ENCODE data around the gene STXBP5.

The STXBP5 gene

GRCh38 chr6:147437615-147438014, 233.4 kb downstream of the STXBP5 start:
- in situ Hi-C loops (cut with MboI; ENCODE audit: low pct_unique_long_range_greater_than_20kb, low sequenced_read_pairs, unreplicated experiment), result no loop called here
- no peak for DNase-seq (ENCODE audit: low spot score)
- no peak for TF ChIP-seq CTCF (IDR thresholded peaks at IDR 0.05; ENCODE audit: extremely low read depth, insufficient read depth, missing control alignments)

- no peak for DNase-seq (ENCODE audit: low spot score)
- in situ Hi-C loops (cut with MboI; ENCODE audit: low pct_unique_long_range_greater_than_20kb, low sequenced_read_pairs, unreplicated experiment), result no loop called here
- TF ChIP-seq CTCF (IDR thresholded peaks at IDR 0.05; ENCODE audit: extremely low read depth, insufficient read depth, missing control alignments), result no peak
Measured at GRCh38 chr6:147438758-147439528, 234.7 kb downstream of the STXBP5 start.
